ENCODE measurements around the gene PHF5A.

- TF ChIP-seq CTCF (IDR thresholded peaks at IDR 0.05) (no peak), POLR2A (IDR thresholded peaks at IDR 0.05) (no peak)
Observed at GRCh38 chr22:41431656-41432055, 36.8 kb downstream of the PHF5A start.

All from thyroid gland (tissue), 4 donors.